A549 (cell line): ENCODE data around the gene MFSD12.
"Not testable (repeated sequence)": the region's sequence is repeated elsewhere in the genome, so short reads cannot be mapped to it uniquely, and the experiment has no call there.

Experiments used
- CTCF ChIP-seq: fragments of >200 bp; sonication (Bioruptor Twin); formaldehyde crosslinking; IDR thresholded peaks from 3 replicates; pipeline ENCODE4 v1.5.1; 2016
- HES2 ChIP-seq: fragments of >200 bp; sonication (Bioruptor Twin); formaldehyde crosslinking; IDR thresholded peaks from 2 replicates; pipeline ENCODE4 v1.6.1; 2016
- MAX ChIP-seq: IDR thresholded peaks from 2 replicates; pipeline ENCODE4 v1.6.1; 2012
- POLR2A ChIP-seq: IDR thresholded peaks from 2 replicates; pipeline ENCODE4 v1.6.1; 2012; ENCODE audit warnings: mild to moderate bottlenecking, low read length
- POLR2AphosphoS2 ChIP-seq: conservative IDR thresholded peaks from 2 replicates; pipeline ENCODE4 v1.6.1; 2012; ENCODE audit warnings: low read length, improper control_type of control experiment, inconsistent platforms
- RAD21 ChIP-seq, 2 experiments: fragments of >200 bp in 1 of 2; sonication (Bioruptor Twin) in 1 of 2; formaldehyde crosslinking in 1 of 2; IDR thresholded peaks in 1 of 2; conservative IDR thresholded peaks in 1 of 2; 2 replicates in 1 of 2; 3 replicates in 1 of 2; pipeline ENCODE4 v1.6.1; 2012 to 2018; ENCODE audit warnings: inconsistent platforms in 1 of 2
- RNF2 ChIP-seq: fragments of 200-600 bp; sonication (generic); IDR thresholded peaks from 2 replicates; pipeline ENCODE4 v1.6.1; 2016; ENCODE audit warnings: low read depth, mild to moderate bottlenecking, antibody characterized with exemption, moderate library complexity, borderline replicate concordance
- SMC3 ChIP-seq: fragments of >200 bp; sonication (Bioruptor Twin); formaldehyde crosslinking; IDR thresholded peaks from 3 replicates; pipeline ENCODE4 v1.6.1; 2018; ENCODE audit warnings: inconsistent platforms

GRCh38 chr19:3584036-3584802 is 26.8 kb upstream of the MFSD12 start:
- TF ChIP-seq RAD21 (conservative IDR thresholded peaks at IDR 0.05 in 1 of 2, IDR thresholded peaks at IDR 0.05 in 1 of 2); POLR2A; CTCF; MAX; POLR2AphosphoS2; RNF2; SMC3; HES2: not testable (repeated sequence)
